ENCODE data around the gene TMEM121.

- TF ChIP-seq CTCF (IDR thresholded peaks at IDR 0.05) (no peak), POLR2A (IDR thresholded peaks at IDR 0.05) (no peak)
These were observed 26.9 kb upstream of the TMEM121 start for GRCh38 chr14:105499256-105500035.
